Activated CD8-positive, alpha-beta memory T cell treated with anti-CD3 and anti-CD28 coated beads, Interleukin-2, amount 50 U/mL, for 24 hours (primary cell): ENCODE results near the gene CHRDL2.

Experiments used
- DNase-seq: peaks from one replicate; pipeline ENCODE4 v3.0.0-alpha.2; 2020; ENCODE audit errors: extremely low read depth

Gene CHRDL2

DNA sequence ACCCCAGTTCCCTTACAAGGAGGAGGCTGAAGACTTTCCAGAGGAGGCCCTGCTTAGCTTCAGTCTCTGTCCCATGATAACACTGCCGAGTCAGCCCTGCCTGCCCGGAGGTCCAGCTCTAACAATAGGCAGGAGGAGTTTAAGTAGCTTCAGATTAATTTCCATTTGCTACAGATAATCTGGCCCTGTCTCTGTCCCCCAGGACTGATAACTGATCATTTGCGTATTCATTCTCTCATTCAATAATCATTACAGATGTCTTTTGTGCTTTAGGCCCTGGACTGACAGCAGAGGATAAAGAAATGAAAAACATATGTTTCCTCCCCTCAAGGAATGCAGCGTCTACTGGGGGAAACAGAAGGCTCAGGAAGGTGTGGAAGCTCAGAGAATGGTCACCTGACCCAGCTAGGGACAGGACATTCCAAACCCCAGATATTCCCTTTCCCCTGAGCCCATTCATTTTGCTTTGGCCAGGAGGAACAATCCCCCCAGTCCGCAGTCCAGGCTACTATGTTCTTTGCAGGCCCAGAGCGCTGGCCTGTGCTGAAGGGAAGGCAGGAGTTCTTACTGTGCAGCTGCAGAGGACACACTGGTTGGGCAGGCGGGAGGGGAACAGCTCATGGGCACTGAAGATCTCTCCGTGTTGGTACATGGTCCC, 20.8 kb downstream of the CHRDL2 start:
- DNase-seq: no peak

DNA sequence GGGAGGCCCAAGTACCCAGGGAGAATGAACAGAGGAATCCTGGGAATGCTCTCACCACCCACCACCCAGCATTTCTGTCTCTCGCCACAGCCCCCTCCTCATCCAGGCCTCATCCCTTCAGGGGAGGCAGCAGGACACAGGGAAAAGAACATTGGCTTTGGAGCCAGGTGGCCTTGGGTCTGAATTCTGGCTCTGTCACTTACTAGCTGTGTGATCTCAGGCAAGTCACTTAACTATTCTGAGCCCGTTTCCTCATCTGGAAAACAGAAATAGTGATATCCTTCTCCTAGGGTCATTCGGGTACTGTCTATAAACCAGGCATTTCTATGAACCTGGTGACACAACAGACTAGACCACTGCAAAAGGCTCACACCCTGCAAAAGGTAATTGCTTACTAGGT, 22.1 kb downstream of the CHRDL2 start:
- DNase-seq: no peak

GRCh38 chr11:74707602-74708510, 23.4 kb downstream of the CHRDL2 start:
- DNase-seq: no peak

GRCh38 chr11:74707182-74707581, 24.0 kb downstream of the CHRDL2 start:
- DNase-seq: no peak

GRCh38 chr11:74703211-74703610, 28.0 kb downstream of the CHRDL2 start:
- DNase-seq: no peak

GRCh38 chr11:74702383-74703007, 28.7 kb downstream of the CHRDL2 start:
- peak; percentile 4 for DNase-seq

DNA sequence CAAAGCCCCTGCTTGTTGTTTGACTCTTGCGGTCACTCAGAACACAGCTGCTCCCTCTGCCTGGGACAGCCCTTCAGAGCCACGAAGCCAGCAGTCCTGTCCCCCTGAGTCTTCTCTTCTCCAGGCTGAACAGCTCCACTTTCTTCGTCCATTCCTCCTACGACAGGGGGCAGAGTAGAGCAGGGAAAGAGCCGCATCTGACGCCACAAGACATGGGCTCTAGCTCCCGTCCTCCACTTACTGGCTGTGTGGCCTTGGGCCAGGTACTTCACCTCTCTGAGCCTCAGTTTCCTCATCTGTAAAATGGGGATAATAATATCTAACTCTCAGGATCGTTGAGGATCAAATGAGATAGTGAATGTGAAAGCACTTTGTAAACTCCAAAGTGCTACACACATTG, 29.9 kb downstream of the CHRDL2 start:
- DNase-seq: no peak

DNA sequence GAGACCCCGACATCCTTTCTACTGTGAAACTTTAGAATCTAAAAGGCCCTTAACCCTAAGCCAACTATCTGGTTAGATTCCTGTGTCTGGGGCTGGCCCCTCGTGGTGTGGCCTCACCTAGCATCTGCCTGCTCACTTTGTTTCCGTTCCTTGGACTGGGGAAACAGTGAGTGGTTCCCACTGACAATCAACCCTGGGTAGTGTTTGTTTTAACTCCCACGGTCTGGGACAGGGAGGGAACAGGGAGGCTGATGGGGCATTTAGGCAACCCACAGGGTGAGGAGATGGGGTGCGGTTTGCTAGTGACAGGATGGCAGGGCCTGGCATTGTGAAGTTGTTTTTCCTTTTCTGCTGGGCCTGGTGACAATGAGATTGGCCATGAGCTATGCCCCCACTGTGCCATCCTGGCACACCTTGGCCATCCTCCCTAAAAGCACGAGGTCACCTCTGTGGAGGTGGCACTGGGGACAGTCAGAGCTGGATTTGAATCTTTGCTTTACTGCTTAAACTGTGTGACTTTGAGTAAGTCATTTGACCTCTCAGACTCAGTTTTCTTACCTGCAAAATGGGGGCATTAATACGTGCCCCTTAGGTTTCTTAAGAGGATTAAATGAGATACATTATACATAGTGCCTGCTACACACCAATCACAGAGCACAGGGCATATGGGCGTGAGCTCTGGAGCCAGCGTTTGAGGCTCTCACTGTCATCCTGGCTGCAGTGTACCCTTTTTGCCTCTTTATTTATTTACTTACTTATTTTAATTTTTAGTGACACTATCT, 31.4 kb downstream of the CHRDL2 start:
- no peak for DNase-seq

DNA sequence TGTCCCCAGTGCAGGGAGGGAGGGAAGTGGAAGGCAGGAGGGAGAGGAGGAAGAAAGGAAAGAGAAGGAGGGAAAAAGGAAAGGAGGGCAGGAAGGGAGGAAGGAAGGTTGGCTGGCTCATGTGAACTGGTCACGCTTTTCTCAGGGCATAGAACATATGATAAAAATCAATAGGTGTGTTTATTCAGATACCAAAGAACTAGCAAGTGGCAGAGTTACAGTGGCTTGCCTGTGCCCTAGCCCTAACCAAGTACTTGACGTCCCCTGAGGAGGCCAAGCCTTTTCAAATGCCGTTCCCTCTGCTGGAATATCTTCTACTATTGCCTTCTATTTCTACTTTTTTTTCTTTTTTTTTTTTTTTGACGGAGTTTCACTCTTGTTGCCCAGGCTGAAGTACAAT, 33.5 kb downstream of the CHRDL2 start:
- no peak for DNase-seq

GRCh38 chr11:74696939-74697675, 34.1 kb downstream of the CHRDL2 start:
- no peak for DNase-seq

GRCh38 chr11:74696500-74696899, 34.7 kb downstream of the CHRDL2 start:
- DNase-seq: no peak

- DNase-seq: no peak
These were observed 35.4 kb downstream of the CHRDL2 start for GRCh38 chr11:74695705-74696280.

GRCh38 chr11:74694136-74694930, 36.9 kb downstream of the CHRDL2 start:
- DNase-seq: no peak

- no peak for DNase-seq
These were observed 37.7 kb downstream of the CHRDL2 start for GRCh38 chr11:74693531-74693930.

DNA sequence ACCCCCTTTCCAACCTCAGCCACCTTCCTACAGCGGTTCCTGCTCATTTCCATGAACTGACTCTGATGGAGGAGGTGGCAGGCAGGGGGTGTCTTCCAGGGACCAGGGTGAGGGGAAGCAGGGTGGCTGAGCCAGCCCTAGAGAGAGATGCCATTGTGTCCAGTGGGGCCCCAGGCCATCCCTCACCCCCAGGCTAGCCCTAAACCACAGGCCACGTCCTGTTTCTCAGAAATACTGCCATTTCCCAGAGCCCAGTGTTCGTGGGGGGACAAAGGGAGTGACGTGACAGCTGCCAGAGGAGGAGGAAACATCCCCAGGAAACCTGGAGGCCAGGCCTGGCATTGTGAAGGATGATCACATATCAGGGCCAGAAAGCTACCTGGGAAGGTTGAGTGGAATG, 39.5 kb downstream of the CHRDL2 start:
- no peak for DNase-seq

DNA sequence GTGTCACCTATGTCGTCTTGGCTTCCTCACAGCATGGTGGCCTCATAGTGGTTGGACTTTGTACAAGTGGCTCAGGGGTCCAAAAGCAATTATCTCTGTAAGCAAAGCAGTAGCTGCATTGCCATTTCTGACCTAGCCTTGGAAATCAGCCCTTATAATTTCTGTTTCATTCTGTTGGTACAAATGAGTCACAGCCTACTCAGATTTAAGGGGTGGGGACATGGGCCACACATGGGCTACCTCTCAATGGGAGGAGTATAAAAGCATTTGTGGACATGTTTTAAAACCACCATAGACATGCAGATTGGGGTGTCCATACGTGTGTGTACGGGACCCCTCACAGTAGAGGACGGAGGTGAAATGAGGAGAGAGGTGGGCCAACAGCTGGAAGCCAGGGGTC, 41.6 kb downstream of the CHRDL2 start:
- DNase-seq: no peak

- no peak for DNase-seq
These were observed 43.8 kb downstream of the CHRDL2 start for GRCh38 chr11:74687237-74688023.

GRCh38 chr11:74686792-74687191, 44.4 kb downstream of the CHRDL2 start:
- DNase-seq: no peak

DNA sequence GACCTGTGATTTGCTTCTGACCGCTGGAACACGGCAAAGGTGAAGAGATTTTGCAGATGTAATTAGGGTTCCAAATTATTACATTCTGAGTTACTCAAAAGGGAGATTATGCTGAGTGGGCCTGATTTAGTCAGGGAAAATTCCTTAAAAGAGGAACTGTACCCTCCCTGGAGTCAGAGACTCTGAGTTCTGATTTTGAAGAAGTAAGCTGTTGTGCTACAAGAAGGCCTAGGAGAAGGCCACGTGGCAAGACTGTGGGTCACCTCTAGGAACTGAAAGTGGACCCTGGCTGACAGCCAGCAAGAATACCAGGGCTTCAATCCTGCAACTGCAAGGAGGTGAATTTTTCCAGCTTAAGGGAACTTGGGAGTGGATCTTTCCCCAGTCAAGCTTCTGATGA, 45.3 kb downstream of the CHRDL2 start:
- DNase-seq: no peak
